Right atrium auricular region (tissue), 2 donors: ENCODE measurements around the gene CTBP1. TPM values are rescaled to one million over a fixed set of nuclear protein-coding genes. Genes with fewer than 3 reads are reported as not detected.

ENCODE experiments used
- DNase-seq: peaks from one replicate; pipeline ENCODE4 v3.0.0-alpha.2; 2019; ENCODE audit warnings: low spot score
- H3K27ac ChIP-seq, 2 donors: fragments of 200-600 bp; sonication (generic); 1 replicate in 1 of 2; 2 replicates in 1 of 2; pipeline ENCODE4 v1.5.1; 2016 to 2019
- H3K27me3 ChIP-seq, 2 donors: fragments of 200-600 bp; sonication (generic); one replicate each; pipeline versions ENCODE4 v1.5.1 to v1.6.0; 2017 to 2019
- H3K36me3 ChIP-seq: fragments of 200-600 bp; sonication (generic); one replicate; pipeline ENCODE4 v1.5.1; 2016
- H3K4me1 ChIP-seq, 2 donors: fragments of 200-600 bp; sonication (generic); one replicate each; pipeline versions ENCODE4 v1.5.1 to v1.6.0; 2017 to 2019
- H3K4me3 ChIP-seq, 2 donors: fragments of 200-600 bp; sonication (generic); 1 replicate in 1 of 2; 2 replicates in 1 of 2; pipeline ENCODE4 v1.5.1; 2017 to 2019; ENCODE audit warnings: mild to moderate bottlenecking in 1 of 2, moderate library complexity in 1 of 2
- H3K9me3 ChIP-seq, 2 donors: fragments of 200-600 bp; sonication (generic); one replicate each; pipeline ENCODE4 v1.5.1; 2019
- total RNA-seq, 2 donors: library from RNA; depleted of rRNA; stranded (reverse); fragments of >200 nt; gene quantifications; one replicate each; pipeline ENCODE4 v1.1.0, GENCODE V29; 2016
- TF ChIP-seq, protein P1 (sequence below), 2 donors: fragments of 200-600 bp; sonication (generic); IDR thresholded peaks; one replicate each; pipeline ENCODE4 v1.5.1; 2019; ENCODE audit warnings: antibody characterized with exemption in 2 of 2

Gene CTBP1
- total RNA-seq, 2 donors from 2014 or later: 104 to 140 TPM

DNA sequence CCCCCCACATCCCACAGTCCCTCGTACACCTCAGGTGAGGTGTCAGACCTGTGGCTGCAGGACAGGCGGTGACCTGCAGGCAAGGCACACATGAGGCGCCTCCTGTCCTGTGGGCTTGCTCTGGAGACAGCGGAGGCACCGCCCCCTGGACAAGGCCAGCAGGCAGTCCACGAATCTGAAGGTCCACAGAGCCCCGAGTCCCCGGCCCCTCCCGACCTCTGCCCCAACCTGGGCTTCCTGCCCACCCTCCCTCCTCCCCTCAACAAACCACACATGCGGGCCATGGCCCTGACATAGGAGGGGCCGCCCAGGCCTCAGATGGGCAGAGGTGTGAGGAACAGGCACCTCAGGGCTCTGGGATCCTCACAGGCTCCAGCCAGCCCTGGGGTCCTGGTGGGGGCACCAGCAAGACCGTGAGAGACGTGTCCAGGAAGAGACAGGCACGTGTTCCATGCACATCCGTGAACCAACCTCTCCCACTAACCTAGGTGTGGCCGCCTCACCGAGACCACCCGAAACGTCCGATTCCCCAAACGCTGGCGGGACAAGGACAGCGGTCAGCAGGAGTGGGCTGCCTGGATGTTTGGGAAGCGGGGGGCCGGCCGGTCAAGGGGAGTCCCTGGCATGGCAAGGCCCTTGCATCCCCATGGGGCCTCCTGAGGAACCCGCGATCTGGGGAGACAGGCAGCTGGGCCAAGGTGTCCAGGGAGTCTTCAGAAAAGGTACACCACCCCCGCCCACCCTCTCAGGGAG lies 25.8 kb downstream of the CTBP1 start:
- TF ChIP-seq, protein P1, sequence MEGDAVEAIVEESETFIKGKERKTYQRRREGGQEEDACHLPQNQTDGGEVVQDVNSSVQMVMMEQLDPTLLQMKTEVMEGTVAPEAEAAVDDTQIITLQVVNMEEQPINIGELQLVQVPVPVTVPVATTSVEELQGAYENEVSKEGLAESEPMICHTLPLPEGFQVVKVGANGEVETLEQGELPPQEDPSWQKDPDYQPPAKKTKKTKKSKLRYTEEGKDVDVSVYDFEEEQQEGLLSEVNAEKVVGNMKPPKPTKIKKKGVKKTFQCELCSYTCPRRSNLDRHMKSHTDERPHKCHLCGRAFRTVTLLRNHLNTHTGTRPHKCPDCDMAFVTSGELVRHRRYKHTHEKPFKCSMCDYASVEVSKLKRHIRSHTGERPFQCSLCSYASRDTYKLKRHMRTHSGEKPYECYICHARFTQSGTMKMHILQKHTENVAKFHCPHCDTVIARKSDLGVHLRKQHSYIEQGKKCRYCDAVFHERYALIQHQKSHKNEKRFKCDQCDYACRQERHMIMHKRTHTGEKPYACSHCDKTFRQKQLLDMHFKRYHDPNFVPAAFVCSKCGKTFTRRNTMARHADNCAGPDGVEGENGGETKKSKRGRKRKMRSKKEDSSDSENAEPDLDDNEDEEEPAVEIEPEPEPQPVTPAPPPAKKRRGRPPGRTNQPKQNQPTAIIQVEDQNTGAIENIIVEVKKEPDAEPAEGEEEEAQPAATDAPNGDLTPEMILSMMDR (IDR thresholded peaks at IDR 0.05): no peak
- H3K9me3 ChIP-seq: no peaks in the 10 kb centered on the region
- DNase-seq: no peak
- H3K27me3 ChIP-seq: no peaks in the 10 kb centered on the region
- H3K4me3 ChIP-seq: no peak overlapping the region
- H3K36me3 ChIP-seq: peaks cover 64% of the 10 kb centered on the region
- peaks cover 0 to 33% of the 10 kb centered on the region in 2 donors for H3K4me1 ChIP-seq
- no peak overlapping the region for H3K27ac ChIP-seq

GRCh38 chr4:1222036-1222789 lies 26.7 kb downstream of the CTBP1 start:
- TF ChIP-seq, protein P1 (IDR thresholded peaks at IDR 0.05): no peak
- Histone ChIP-seq H3K9me3 (no peaks in the 10 kb centered on the region), H3K36me3 (peaks cover 64% of the 10 kb centered on the region), H3K27ac (no peak overlapping the region), H3K4me1 (peaks cover 0 to 35% of the 10 kb centered on the region in 2 donors), H3K4me3 (no peak overlapping the region), H3K27me3 (no peaks in the 10 kb centered on the region)
- no peak for DNase-seq

DNA sequence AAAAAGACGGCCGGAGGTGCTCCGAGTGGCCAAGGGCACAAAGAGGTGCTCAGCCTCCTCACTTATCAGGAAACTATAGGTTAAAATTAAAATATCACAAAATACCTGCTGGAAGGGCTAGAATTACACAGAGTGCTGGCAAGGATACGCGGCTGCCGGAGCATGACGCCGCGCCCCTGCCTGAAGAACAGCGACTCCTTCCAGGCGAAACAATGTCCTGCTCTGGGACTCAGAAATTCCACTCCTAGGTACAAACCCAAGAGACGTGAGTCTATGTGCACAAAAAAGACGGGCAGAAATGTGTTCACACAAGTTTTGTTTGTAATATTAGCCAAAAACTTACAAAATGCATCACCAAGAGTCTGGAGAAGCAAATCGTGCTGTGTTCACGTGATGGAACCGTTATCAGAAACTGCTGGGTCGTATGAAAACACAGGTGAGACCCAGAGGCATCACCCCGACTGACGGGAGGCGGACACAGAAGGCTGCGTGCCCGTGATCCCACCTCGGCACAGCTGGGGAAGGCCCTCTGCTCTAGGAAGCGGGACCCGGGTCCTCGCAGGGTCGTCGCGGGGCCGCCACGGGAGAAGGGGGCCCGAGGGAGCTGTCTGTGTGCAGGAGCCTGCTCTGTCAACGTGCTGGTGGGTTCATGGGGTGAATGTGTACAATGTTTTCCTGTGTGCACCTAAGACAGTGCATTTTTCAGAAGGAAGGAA lies 27.6 kb downstream of the CTBP1 start:
- Histone ChIP-seq H3K27ac (no peak overlapping the region), H3K9me3 (no peaks in the 10 kb centered on the region), H3K27me3 (no peaks in the 10 kb centered on the region), H3K36me3 (peaks cover 67% of the 10 kb centered on the region), H3K4me1 (peaks cover 0 to 39% of the 10 kb centered on the region in 2 donors), H3K4me3 (no peak overlapping the region)
- no peak for DNase-seq
- TF ChIP-seq, protein P1 (IDR thresholded peaks at IDR 0.05): no peak

DNA sequence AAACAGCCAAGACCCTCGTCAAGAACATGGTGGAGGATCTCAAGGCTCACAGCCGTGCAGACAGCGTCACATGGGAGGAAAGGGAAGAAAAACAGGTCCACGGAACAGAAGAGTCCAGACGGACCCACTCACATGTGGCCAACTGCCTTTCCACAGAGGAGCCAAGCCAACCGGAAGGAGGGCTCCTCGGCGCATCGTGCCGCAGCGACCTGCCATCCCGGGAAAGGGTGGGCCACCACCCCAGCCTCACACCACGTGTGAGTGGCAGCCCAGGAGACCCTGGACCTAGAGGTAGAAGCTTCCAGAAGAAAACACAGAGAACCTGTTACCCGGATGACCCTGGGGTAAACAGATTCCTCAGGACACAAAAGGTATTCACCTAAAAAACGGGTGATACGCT lies 28.4 kb downstream of the CTBP1 start:
- Histone ChIP-seq H3K9me3 (no peaks in the 10 kb centered on the region), H3K36me3 (peaks cover 67% of the 10 kb centered on the region), H3K4me1 (peaks cover 0 to 38% of the 10 kb centered on the region in 2 donors), H3K4me3 (no peak overlapping the region), H3K27me3 (no peaks in the 10 kb centered on the region), H3K27ac (no peak overlapping the region)
- no peak for DNase-seq
- TF ChIP-seq, protein P1 (IDR thresholded peaks at IDR 0.05): no peak

DNA sequence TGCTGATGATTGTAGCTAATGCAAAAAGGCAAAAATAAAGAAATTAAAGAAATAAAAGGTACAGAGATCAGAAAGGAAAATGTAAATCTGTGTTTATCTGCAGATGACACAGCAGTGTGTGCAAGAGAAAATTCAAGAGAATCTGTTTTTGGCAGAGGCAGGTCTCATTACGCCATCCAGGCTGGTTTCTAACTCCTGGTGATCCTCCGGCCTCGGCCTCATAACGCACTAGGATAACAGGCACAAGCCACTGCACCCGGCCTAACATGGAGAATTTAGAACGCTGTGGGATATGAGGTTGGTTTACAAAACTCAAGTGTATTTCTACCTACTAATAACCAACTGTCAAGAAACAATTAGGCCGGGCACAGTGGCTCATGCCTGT lies 29.4 kb downstream of the CTBP1 start:
- Histone ChIP-seq H3K9me3 (no peaks in the 10 kb centered on the region), H3K4me1 (peaks cover 0 to 43% of the 10 kb centered on the region in 2 donors), H3K4me3 (no peak overlapping the region), H3K27ac (peak overlapping the region in 1 of 2 donors; percentile 23), H3K36me3 (peaks cover 67% of the 10 kb centered on the region), H3K27me3 (no peaks in the 10 kb centered on the region)
- DNase-seq: no peak
- TF ChIP-seq, protein P1 (IDR thresholded peaks at IDR 0.05): no peak
